ENCODE measurements around the gene FSTL5. TPM values are rescaled to one million over a fixed set of nuclear protein-coding genes. Genes with fewer than 3 reads are reported as not detected.

The FSTL5 gene
- total and polyA plus RNA-seq, 2 experiments from 2014 or later, result 0.12 to 0.59 TPM

- Histone ChIP-seq H3K36me3 (no peaks in the 10 kb centered on the region), H3K27ac (no peak overlapping the region), H3K4me3 (no peak overlapping the region), H3K27me3 (no peaks in the 10 kb centered on the region), H3K4me1 (ENCODE audit: low read depth) (peaks cover 3% of the 10 kb centered on the region), H3K9me3 (ENCODE audit: low read depth) (no peaks in the 10 kb centered on the region)
- no peak for DNase-seq (ENCODE audit: low read depth in 1 of 2, low spot score in 1 of 2)
- no peak for TF ChIP-seq CTCF (IDR thresholded peaks at IDR 0.05; ENCODE audit: low read depth, low read length)
Measured at GRCh38 chr4:161919442-161920220, 244.2 kb downstream of the FSTL5 start.

GRCh38 chr4:161916035-161916434 is 247.8 kb downstream of the FSTL5 start:
- no peak overlapping the region for H3K27ac ChIP-seq
- no peaks in the 10 kb centered on the region for H3K4me1 ChIP-seq (ENCODE audit: low read depth)
- no peaks in the 10 kb centered on the region for H3K9me3 ChIP-seq (ENCODE audit: low read depth)
- DNase-seq (ENCODE audit: low read depth in 1 of 2, low spot score in 1 of 2), result no peak
- no peak for TF ChIP-seq CTCF (IDR thresholded peaks at IDR 0.05; ENCODE audit: low read depth, low read length)
- no peaks in the 10 kb centered on the region for H3K36me3 ChIP-seq
- no peak overlapping the region for H3K4me3 ChIP-seq
- H3K27me3 ChIP-seq, result no peaks in the 10 kb centered on the region

- Histone ChIP-seq H3K4me3 (no peak overlapping the region), H3K4me1 (ENCODE audit: low read depth) (no peaks in the 10 kb centered on the region), H3K27ac (no peak overlapping the region), H3K36me3 (no peaks in the 10 kb centered on the region), H3K9me3 (ENCODE audit: low read depth) (no peaks in the 10 kb centered on the region), H3K27me3 (no peaks in the 10 kb centered on the region)
- DNase-seq (ENCODE audit: low read depth in 1 of 2, low spot score in 1 of 2), result no peak
- TF ChIP-seq CTCF (IDR thresholded peaks at IDR 0.05; ENCODE audit: low read depth, low read length), result no peak
Measured at GRCh38 chr4:161907590-161907955, 256.2 kb downstream of the FSTL5 start.

GRCh38 chr4:161906836-161907589 is 256.8 kb downstream of the FSTL5 start:
- Histone ChIP-seq H3K27me3 (no peaks in the 10 kb centered on the region), H3K27ac (no peak overlapping the region)
- DNase-seq (ENCODE audit: low read depth in 1 of 2, low spot score in 1 of 2), result no peak

GRCh38 chr4:161900110-161900509 is 263.7 kb downstream of the FSTL5 start:
- no peak overlapping the region for H3K4me3 ChIP-seq
- no peaks in the 10 kb centered on the region for H3K4me1 ChIP-seq (ENCODE audit: low read depth)
- H3K27ac ChIP-seq, result no peak overlapping the region
- H3K9me3 ChIP-seq (ENCODE audit: low read depth), result no peaks in the 10 kb centered on the region
- no peak for TF ChIP-seq CTCF (IDR thresholded peaks at IDR 0.05; ENCODE audit: low read depth, low read length)
- H3K36me3 ChIP-seq, result no peaks in the 10 kb centered on the region
- no peak for DNase-seq (ENCODE audit: low read depth in 1 of 2, low spot score in 1 of 2)
- no peaks in the 10 kb centered on the region for H3K27me3 ChIP-seq

More at GRCh38 chr4:161906836-161907589, 256.8 kb downstream of the FSTL5 start:
- Histone ChIP-seq H3K9me3 (ENCODE audit: low read depth) (no peaks in the 10 kb centered on the region), H3K4me1 (ENCODE audit: low read depth) (no peaks in the 10 kb centered on the region), H3K36me3 (no peaks in the 10 kb centered on the region), H3K4me3 (no peak overlapping the region)
- TF ChIP-seq CTCF (IDR thresholded peaks at IDR 0.05; ENCODE audit: low read depth, low read length), result no peak
